Measurements from ENCODE around the gene TUBG2.
A peak's percentile ranks its signal among the peaks of the same experiment; 100 is the strongest.
"Not testable (repeated sequence)": the region's sequence is repeated elsewhere in the genome, so short reads cannot be mapped to it uniquely, and the experiment has no call there.

Gene TUBG2

DNA sequence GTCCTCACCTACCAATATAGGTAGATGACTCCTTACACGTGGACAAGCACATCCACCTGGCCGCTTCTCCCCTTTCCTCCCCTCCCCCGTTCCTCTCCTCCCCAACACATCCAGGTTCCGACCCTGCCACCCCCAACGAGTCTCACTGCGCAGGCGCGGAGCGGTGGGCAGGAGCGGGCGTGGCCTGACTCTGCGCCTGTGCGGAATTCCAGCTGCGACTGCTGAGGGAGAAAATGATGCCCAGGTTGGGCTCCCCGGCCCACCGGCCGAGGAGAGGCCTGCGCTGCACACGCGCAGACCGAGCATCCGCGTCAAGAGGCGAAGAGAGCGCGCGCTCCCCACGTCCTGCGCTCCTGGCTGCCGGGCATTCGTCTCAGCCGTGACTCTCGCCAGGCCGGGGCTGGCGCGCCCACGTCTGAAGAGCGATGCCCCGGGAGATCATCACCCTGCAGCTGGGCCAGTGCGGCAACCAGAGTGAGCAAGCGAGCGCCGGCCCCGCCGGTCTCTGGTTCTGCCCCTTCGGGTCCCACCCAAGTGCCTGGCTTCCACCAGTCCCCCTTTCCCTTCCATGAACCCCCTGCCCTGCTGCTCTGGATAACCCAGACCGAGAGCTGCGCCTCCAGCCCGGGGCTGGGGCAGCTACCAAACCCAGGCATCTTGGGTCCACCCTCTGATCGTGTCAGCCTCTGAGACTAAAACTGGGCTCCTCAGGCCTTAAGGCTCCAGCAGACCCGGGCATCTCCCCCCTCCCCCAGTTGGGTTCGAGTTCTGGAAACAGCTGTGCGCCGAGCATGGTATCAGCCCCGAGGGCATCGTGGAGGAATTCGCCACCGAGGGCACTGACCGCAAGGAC is at the start of gene TUBG2:
TUBG2 (plus strand) TSS at position 206 of the 853 bp plus-strand sequence; CDS start at position 426, 220 bp downstream.
- Mint-ChIP-seq H3K4me3 (peak within 1 kb of the TSS; percentile 80), H3K36me3 (no peaks in the 10 kb centered on the region), H3K27ac (peak within 1 kb of the TSS; percentile 26), H3K9me3 (no peaks in the 10 kb centered on the region), H3K4me1 (peaks cover 15% of the 10 kb centered on the region), H3K27me3 (peaks cover 25% of the 10 kb centered on the region)
- CTCF ChIA-PET, result interaction anchor here (1.1 to 1.6 kb wide), 2 partner anchors 18 to 21 kb away, joined by 3 read pairs; no protein-coding TSS in a partner anchor
- peak; percentile 77 for DNase-seq

DNA sequence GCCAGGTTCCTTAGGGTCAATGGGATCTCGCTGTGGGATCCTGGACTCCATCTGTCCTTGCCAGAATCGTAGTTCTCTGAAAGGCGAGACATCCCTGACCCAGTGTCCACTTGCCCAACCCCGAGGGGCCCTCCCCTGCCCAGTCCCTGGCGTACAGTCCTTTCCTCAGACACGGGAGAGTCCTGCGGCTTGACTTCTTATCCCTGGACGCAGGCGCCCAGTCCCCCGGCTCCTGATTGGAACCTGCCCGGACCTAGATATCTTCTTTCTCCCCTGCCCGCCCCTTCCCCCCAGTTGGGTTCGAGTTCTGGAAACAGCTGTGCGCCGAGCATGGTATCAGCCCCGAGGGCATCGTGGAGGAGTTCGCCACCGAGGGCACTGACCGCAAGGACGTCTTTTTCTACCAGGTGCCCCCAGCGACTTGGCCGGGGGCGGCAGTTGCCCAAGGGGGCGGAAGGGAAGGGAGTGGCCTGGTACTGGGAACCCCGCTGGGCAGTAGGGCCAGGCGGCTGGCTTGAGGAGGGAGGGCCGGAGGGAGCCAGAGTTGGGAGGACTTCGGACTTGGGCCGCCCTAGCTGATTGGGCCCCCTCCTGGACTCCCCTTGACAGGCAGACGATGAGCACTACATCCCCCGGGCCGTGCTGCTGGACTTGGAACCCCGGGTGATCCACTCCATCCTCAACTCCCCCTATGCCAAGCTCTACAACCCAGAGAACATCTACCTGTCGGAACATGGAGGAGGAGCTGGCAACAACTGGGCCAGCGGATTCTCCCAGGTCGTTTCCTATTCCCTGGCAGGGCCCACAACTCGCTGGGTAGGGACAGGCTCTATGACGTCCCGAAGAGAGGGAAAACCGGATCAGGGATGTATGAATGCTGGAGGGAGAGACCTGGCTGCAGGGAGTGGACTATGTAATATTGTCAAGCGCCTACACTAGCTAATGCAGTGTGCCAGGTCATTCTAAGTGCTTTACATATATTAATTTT is 49.0 kb upstream of the TUBG2 start:
- not testable (repeated sequence) for H3K27me3 Mint-ChIP-seq, H3K9me3 Mint-ChIP-seq
- CTCF ChIA-PET, result interaction anchor here (1.1 to 3.7 kb wide), 2 partner anchors 32 to 154 kb away, joined by 3 to 26 read pairs; partner anchors contain the start of gene PSMC3IP
- H3K4me3 Mint-ChIP-seq, result peak overlapping the region; percentile 99
- DNase-seq, result peak; percentile 48
- peaks cover 40% of the 10 kb centered on the region for H3K4me1 Mint-ChIP-seq
- peak overlapping the region; percentile 97 for H3K27ac Mint-ChIP-seq
- peaks cover 41% of the 10 kb centered on the region for H3K36me3 Mint-ChIP-seq

DNA sequence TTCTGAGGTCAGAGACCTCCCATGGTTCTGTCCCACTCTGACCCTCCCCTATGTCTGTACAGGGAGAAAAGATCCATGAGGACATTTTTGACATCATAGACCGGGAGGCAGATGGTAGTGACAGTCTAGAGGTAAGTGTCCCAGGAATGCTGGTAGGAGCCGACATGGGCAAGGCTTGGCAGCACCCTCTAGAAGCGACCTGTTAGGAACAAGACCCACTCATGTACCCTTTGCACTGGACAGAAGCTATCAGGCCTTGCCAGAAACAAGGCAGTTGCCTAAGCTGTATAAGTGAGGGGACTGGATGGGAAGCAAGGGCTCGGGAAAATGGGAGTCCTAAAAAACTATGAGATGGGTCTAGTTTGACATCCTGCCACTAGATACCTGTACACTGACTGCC is 47.1 kb upstream of the TUBG2 start:
- CTCF ChIA-PET, result no interaction called here
- Mint-ChIP-seq H3K27ac (peak overlapping the region; percentile 52), H3K36me3 (peaks cover 36% of the 10 kb centered on the region), H3K27me3 (peaks cover 5% of the 10 kb centered on the region), H3K9me3 (no peaks in the 10 kb centered on the region), H3K4me3 (peak overlapping the region; percentile 15), H3K4me1 (peaks cover 23% of the 10 kb centered on the region)
- DNase-seq, result no peak

DNA sequence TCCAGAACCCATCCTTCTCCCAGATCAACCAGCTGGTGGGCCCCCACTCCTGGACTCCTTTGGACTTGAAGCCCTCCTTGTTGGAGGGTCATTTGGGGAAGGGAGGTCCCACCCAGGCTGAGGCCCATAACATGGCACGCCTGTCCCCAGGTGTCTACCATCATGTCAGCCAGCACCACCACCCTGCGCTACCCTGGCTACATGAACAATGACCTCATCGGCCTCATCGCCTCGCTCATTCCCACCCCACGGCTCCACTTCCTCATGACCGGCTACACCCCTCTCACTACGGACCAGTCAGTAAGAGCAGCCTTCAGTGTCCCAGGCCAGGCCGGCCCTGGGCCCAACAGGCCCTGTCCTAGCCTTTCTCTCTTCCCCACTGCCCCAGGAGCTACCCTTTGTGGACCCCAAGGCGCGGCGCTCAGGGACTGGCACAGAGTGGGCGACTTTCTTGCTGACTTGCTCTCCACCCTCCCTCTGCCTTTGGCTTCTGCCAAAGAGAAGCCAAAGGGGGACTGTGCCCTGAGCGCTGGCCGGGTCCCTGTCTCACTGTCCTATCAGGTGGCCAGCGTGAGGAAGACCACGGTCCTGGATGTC is 45.3 kb upstream of the TUBG2 start:
- CTCF ChIA-PET, result no interaction called here
- Mint-ChIP-seq H3K27ac (peak overlapping the region; percentile 50), H3K36me3 (peaks cover 36% of the 10 kb centered on the region), H3K27me3 (peaks cover 5% of the 10 kb centered on the region), H3K9me3 (no peaks in the 10 kb centered on the region), H3K4me3 (no peak overlapping the region), H3K4me1 (peaks cover 16% of the 10 kb centered on the region)
- DNase-seq, result no peak

DNA sequence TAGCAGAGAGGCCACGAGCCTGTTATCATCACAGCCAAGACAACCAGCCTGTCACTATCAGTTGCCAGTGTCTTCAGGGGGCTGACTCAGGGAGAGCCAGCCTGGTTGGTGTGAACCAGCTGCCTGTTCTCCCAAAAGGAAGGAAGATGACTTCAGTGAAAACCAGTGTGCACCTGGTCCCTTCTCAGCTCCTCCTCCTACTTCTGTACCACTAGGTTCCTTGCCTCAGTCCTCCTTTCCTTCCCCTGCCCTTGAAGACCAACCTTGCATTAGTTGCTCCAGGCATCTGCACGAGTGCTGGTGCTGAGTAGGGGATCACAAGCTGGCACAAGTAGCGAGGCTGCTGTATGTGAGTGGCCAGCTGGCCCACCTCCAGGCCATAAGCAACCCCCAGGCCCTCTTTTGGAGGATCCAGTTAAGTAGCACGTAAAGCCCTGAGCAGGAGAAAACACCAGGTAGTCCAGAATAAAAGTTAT is 41.1 kb upstream of the TUBG2 start:
- H3K9me3 Mint-ChIP-seq, result no peaks in the 10 kb centered on the region
- H3K36me3 Mint-ChIP-seq, result peaks cover 24% of the 10 kb centered on the region
- CTCF ChIA-PET, result interaction anchor here (0.6 kb wide), 1 partner anchor 141 kb away, joined by 3 read pairs; no protein-coding TSS in a partner anchor
- no peaks in the 10 kb centered on the region for H3K27me3 Mint-ChIP-seq
- no peak for DNase-seq
- H3K4me3 Mint-ChIP-seq, result no peak overlapping the region
- no peak overlapping the region for H3K27ac Mint-ChIP-seq
- H3K4me1 Mint-ChIP-seq, result peaks cover 6% of the 10 kb centered on the region

DNA sequence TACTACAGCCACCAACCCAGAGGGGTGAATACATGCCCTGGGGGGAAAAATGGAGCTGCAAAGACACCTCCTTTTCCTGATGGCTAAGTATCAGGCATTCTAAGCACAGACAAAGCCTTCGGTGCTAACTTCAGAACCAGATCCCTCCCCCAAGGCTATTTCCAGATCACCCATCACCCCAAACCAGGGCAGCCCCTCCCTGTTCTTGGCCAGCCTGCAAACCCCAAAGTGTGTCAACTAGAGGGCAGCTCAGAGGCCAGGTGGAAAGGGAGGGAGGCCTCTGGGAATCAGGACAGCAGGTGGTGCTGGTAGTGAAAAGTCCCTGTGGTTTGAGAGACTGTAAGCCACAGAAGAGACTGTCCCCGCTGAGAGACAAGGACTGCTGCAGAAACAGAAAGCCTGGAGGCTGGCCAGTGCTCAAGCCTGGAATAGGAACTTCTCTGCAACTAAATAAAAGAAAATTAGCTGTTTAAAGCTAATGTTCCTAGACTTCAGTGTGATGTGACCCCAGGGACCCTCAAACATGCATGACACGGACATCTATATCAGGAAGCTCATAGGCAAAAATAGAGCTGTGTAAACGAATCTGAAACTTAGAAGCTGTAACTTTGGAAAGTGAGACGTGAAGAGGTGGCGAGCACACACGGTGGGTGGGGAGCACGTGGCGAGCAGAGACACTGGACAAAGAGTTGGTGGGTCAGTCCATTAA is 40.5 kb upstream of the TUBG2 start:
- H3K36me3 Mint-ChIP-seq, result peaks cover 21% of the 10 kb centered on the region
- H3K4me3 Mint-ChIP-seq, result no peak overlapping the region
- DNase-seq, result peak; percentile 24
- peaks cover 6% of the 10 kb centered on the region for H3K4me1 Mint-ChIP-seq
- CTCF ChIA-PET, result interaction anchor here (0.7 to 1.0 kb wide), 2 partner anchors 10 to 62 kb away, joined by 3 read pairs; no protein-coding TSS in a partner anchor
- no peaks in the 10 kb centered on the region for H3K27me3 Mint-ChIP-seq
- no peak overlapping the region for H3K27ac Mint-ChIP-seq
- H3K9me3 Mint-ChIP-seq, result no peaks in the 10 kb centered on the region

DNA sequence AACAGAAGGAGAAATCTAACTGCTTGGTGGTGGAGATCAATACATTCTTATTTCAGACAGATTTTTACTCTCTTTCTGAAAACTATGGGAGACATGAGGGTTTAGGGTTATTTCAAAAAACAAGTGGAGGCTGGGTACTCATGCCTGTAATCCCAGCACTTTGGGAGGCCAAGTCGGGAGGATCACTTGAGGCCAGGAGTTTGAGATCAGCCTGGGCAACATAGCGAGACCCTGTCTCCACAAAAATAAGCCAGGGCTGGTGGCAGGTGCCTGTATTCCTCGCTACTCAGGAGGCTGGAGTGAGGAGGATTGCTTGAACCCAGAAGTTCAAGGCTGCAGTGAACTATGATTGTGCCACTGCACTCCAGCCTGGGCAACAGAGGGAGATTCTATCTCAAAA is 37.1 kb upstream of the TUBG2 start:
- H3K27ac Mint-ChIP-seq, H3K9me3 Mint-ChIP-seq, H3K27me3 Mint-ChIP-seq, H3K4me3 Mint-ChIP-seq, CTCF ChIA-PET, H3K4me1 Mint-ChIP-seq, H3K36me3 Mint-ChIP-seq, DNase-seq: not testable (repeated sequence)

DNA sequence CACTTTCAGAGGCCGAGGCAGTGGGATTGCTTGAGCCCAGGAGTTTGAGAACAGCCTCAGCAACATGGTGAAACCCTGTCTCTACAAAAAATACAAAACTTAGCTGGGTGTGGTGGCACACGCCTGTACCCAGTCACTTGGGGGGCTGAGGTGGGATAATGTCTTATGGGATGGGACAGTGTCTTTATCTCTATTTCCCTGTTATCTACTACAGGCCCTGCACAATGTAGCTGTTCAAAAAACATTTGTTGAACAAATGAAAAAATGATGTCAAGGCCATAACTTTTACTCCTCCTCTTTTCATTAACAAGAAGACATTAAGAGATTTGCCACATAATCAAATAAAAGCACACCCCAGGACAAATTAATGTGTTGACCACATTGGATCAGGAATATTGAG is 35.8 kb upstream of the TUBG2 start:
- no peaks in the 10 kb centered on the region for H3K9me3 Mint-ChIP-seq
- H3K36me3 Mint-ChIP-seq, result no peaks in the 10 kb centered on the region
- H3K27ac Mint-ChIP-seq, result no peak overlapping the region
- peaks cover 6% of the 10 kb centered on the region for H3K4me1 Mint-ChIP-seq
- CTCF ChIA-PET, result no interaction called here
- no peak for DNase-seq
- no peak overlapping the region for H3K4me3 Mint-ChIP-seq
- peaks cover 6% of the 10 kb centered on the region for H3K27me3 Mint-ChIP-seq

DNA sequence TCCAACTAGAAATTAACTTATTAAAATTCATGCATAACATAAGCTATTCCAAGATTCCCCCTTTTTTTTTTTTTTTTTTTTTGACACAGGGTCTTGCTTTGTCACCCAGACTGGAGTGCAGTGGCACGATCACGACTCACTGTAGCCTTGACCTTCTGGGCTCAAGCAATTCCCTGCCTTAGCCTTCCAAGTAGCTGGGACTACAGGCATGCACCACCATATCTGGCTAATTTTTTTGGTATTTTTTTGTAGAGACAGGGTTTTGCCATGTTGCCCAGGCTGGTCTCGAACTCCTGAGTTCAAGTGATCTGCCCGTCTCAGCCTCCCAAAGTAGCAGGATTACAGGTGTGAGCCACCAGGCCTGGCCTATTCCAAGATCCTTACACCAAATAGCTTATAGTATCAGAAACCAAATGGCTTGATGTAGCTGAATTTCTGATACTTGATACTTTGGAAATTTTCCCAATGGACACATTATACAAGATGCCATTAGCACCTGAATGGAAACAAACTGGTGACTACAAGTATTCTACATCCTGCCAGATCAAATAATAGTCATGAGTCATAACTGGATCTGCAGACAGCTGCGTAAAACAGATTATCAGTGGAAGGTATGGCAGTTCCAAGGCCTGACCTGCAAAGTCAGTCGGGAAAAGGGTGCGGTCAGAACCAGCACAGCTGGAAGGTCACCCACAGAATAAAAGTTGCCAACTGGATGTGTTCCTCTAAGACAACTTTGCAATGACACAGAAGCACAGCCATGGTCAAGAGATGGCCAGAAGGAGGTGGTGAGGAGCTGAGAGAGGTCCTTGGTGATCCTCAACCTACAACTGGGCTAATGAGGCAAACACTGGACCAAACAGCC is 35.1 kb upstream of the TUBG2 start:
- no peak for DNase-seq
- H3K4me1 Mint-ChIP-seq, result no peaks in the 10 kb centered on the region
- CTCF ChIA-PET, result interaction anchor here (1.4 kb wide), 1 partner anchor 57 kb away, joined by 3 read pairs; no protein-coding TSS in a partner anchor
- H3K36me3 Mint-ChIP-seq, result no peaks in the 10 kb centered on the region
- H3K9me3 Mint-ChIP-seq, result no peaks in the 10 kb centered on the region
- H3K4me3 Mint-ChIP-seq, result no peak overlapping the region
- H3K27ac Mint-ChIP-seq, result no peak overlapping the region
- peaks cover 6% of the 10 kb centered on the region for H3K27me3 Mint-ChIP-seq

DNA sequence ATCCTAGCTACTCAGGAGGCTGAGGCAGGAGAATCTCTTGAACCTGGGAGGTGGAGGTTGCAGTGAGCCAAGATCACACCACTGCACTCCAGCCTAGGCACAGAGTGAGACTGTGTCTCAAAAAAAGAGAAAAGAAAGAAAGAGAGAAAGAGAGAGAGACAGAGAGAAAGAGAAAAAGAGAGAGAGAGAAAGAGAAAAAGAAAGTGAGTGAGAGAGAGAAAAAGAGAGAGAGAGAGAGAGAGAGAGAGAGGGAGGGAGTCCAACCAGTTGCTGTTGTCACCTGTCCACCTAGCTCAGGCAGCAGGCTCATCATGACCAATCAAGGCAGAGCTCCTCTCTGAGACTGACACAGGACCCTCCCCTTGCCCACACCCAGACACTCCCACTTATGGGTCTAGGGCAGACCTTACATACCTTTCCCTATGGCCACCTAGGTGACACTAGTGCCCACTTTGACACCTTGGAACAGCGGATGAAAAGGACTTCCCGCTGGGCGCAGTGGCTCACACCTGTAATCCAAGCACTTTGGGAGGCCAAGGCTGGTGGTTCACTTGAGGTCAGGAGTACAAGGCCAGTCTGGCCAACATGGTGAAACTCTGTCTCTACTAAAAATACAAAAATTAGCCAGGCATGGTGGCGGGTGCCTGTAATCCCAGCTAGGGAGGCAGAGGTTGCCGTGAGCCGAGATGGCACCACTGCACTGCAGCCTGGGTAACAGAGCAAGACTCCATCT is 31.9 kb upstream of the TUBG2 start:
- H3K36me3 Mint-ChIP-seq, H3K4me3 Mint-ChIP-seq, H3K27ac Mint-ChIP-seq, H3K27me3 Mint-ChIP-seq, H3K4me1 Mint-ChIP-seq, DNase-seq, H3K9me3 Mint-ChIP-seq, CTCF ChIA-PET: not testable (repeated sequence)

DNA sequence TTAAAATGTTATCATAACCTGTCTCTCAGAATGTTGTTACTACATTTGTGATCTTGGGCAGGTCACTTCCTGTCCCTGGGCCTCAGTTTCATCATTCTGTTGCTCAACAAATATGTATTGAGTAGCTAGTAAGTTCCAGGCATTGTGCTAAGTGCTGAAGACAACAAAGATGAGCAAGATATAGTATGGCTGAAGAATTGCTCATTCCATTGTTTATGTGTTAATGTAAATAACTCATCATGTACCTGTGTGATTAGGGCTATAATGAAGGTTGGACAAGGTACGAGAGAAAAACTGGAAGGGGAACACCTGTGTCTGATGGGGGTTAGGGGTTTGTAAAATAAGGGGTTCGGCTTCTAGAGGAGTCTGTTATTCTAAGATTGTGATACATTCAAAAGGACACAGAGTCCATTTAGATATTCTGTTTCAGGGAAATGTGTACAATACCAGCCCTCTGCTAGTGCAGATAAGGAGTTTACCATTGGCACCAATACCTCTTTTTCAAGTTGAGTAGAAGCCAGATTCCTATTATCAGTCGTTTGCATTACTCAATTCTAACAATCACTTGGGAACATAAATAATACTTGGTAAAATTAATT is 29.6 kb upstream of the TUBG2 start:
- no peak for DNase-seq
- Mint-ChIP-seq H3K4me3 (no peak overlapping the region), H3K27me3 (peaks cover 12% of the 10 kb centered on the region), H3K36me3 (no peaks in the 10 kb centered on the region), H3K4me1 (no peaks in the 10 kb centered on the region), H3K27ac (no peak overlapping the region), H3K9me3 (no peaks in the 10 kb centered on the region)
- CTCF ChIA-PET, result no interaction called here

DNA sequence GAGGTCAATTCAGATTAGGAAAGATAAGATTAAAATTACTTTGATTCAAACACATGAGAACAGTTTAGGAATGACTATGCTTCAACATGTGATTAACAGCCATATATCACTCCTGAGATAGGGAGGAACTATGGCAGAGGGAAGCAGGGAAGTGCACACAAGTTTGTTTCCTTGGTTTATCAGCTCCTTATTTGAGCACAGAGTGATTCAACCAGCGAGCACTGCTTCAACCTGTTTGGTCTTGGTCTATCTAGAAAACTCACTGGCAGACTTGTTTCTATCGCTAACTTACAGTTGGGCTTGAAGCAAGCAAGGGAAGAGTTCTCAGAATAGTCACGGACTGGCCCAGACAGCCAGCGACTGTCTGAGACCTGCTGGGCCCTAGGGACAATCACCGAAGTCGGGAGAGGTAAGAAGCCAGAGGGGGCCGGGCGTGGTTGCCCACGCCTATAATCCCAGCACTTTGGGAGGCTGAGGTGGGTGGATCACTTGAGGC is 26.1 kb upstream of the TUBG2 start:
- Mint-ChIP-seq H3K36me3 (no peaks in the 10 kb centered on the region), H3K27ac (no peak overlapping the region), H3K4me1 (no peaks in the 10 kb centered on the region), H3K27me3 (peaks cover 15% of the 10 kb centered on the region), H3K4me3 (no peak overlapping the region), H3K9me3 (no peaks in the 10 kb centered on the region)
- CTCF ChIA-PET, result interaction anchor here (1.4 kb wide), 1 partner anchor 55 kb away, joined by 4 read pairs; the partner anchor contains the start of gene PSMC3IP
- no peak for DNase-seq

All from activated naive CD4-positive, alpha-beta T cell treated with anti-CD3 and anti-CD28 coated beads, Interleukin-2, amount 10 ng/mL, durations not matched to agents 7 days and 5 days (primary cell).